Peyer's patch (tissue), 4 donors: ENCODE data around the gene BCAS1.

Experiments used
- POLR2A ChIP-seq, 2 donors: fragments of 450-650 bp; IDR thresholded peaks; one replicate each; pipeline ENCODE4 v1.5.1; 2017; ENCODE audit warnings: antibody characterized with exemption in 2 of 2, mild to moderate bottlenecking in 2 of 2, moderate library complexity in 2 of 2
- TF ChIP-seq, protein P1 (sequence below), 6 experiments: fragments of 450-650 bp in 4 of 6; fragments of 200-600 bp in 2 of 6; sonication (generic) in 1 of 6; IDR thresholded peaks; one replicate each; pipeline ENCODE4 v1.5.1; 2017 to 2019; ENCODE audit warnings: antibody characterized with exemption in 6 of 6, mild to moderate bottlenecking in 3 of 6, moderate library complexity in 1 of 6

DNA sequence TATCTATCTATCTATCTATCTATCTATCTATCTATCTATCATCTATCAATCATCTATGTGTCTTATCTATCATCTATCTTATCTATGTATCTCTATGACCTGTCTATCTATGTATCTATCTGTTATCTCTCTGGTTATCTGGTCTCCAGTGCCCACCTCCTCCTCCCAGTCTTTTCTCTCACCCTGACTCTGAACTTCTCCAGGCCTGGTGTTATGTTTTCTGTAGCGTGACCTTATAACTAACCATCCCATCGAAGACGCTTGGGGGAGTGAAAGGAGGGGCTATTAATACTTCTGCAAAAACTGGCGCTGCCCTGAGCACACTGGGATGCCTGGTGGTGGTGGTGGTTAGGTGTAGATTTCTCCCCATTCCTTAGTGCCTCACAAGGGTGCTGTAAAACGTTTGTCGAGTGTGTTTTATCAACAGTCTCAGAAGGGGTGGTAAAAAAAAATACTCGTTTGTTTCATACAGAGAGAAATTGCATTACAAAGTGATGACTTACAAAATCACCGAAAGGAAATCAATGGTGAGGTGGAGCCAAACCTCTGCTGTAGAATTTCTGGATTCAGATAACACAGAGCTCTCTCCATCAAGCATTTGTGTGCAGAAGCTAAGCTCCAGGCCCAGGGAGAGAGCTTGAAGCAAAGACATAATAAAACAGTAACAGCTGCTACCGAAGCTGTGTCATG is 156.2 kb downstream of the BCAS1 start:
- TF ChIP-seq, protein P1, sequence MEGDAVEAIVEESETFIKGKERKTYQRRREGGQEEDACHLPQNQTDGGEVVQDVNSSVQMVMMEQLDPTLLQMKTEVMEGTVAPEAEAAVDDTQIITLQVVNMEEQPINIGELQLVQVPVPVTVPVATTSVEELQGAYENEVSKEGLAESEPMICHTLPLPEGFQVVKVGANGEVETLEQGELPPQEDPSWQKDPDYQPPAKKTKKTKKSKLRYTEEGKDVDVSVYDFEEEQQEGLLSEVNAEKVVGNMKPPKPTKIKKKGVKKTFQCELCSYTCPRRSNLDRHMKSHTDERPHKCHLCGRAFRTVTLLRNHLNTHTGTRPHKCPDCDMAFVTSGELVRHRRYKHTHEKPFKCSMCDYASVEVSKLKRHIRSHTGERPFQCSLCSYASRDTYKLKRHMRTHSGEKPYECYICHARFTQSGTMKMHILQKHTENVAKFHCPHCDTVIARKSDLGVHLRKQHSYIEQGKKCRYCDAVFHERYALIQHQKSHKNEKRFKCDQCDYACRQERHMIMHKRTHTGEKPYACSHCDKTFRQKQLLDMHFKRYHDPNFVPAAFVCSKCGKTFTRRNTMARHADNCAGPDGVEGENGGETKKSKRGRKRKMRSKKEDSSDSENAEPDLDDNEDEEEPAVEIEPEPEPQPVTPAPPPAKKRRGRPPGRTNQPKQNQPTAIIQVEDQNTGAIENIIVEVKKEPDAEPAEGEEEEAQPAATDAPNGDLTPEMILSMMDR (IDR thresholded peaks at IDR 0.05) = no peak
- no peak for TF ChIP-seq POLR2A (IDR thresholded peaks at IDR 0.05)
